Hematopoietic multipotent progenitor cell treated with erythropoietin and hydrocortisone succinate and interleukin-3 and kit ligand, for 17 days (in vitro differentiated cells): ENCODE measurements around the gene ZNF469.

ENCODE experiments used
- DNase-seq: peaks from one replicate; pipeline ENCODE4 v3.0.0-alpha.2; 2015; ENCODE audit warnings: low spot score

ZNF469 gene

GRCh38 chr16:88378401-88378800 lies 4.4 kb upstream of the ZNF469 start:
- DNase-seq = no peak

- no peak for DNase-seq
These were observed 3.7 kb upstream of the ZNF469 start for GRCh38 chr16:88378836-88379693.

- DNase-seq = no peak
These were observed 3.1 kb upstream of the ZNF469 start for GRCh38 chr16:88379694-88380040.

DNA sequence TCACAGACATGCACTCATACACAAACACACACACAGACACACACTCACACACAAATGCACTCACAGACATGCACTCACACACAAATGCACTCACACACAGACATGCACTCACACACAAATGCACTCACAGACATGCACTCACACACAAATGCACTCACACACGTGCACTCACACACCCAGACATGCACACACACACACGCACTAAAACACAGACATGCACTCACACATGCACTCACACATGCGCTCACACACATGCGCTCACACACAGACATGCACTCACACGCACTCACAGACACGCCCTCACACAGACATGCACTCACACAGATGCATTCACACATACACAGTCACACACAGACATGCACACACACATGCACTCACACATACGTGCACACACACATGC lies 2.7 kb upstream of the ZNF469 start:
- no peak for DNase-seq

DNA sequence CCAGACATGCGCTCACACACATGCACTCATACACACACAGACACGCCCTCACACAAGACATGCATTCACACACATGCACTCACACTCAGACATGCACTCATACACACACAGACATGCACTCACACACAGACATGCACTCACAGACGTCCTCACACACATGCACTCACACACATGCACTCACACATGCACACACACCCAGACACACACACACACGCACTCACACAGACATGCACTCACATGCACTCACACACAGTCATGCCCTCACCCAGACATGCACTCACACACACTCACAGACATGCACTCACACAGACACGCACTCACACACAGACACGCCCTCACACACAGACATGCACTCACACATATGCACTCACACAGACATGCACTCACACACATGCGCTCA lies 2.1 kb upstream of the ZNF469 start:
- DNase-seq = no peak

GRCh38 chr16:88381820-88382451 lies 823 bp upstream of the ZNF469 start:
- DNase-seq = no peak

DNA sequence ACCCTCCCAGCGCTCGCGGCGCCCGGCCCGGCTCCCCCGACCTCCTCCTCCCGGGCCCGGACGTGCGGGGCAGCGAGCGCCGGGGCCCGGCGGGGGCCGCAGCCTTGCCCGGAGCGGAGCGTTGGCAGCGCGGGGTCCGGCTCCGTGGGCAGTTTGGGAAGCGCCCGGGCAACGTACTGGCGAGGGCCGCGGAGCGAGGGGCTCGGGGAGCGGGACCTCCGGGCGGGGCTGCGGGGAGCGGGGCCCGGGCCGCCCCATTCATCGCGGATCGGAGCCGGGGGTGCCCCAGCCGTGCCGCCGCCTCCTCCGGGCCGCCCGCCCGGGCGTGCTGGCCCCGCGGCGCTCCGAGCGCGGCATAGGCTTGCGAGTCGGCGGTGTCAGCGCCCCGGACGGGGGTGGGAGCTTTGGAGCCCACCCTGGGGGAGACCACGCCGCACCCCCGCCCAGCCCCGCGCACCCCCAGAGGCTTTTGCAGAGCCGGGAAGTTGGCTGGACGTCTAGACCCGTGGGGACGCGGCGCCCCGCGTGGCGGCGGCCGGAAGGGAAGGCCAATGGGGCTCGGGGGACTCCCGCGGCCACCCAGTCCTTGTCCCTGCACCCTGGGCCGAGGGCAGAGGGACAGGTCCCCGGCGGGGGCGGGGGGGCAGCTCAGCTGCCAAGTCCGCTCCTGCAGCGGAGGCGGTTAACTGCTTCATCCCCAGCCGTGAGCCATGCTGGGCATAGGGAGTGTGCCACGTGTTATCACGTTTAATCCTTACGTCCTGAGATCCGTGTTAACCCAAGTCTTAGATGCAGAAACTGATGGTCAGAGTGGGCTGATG lies 852 bp downstream of the ZNF469 start:
- no peak for DNase-seq

DNA sequence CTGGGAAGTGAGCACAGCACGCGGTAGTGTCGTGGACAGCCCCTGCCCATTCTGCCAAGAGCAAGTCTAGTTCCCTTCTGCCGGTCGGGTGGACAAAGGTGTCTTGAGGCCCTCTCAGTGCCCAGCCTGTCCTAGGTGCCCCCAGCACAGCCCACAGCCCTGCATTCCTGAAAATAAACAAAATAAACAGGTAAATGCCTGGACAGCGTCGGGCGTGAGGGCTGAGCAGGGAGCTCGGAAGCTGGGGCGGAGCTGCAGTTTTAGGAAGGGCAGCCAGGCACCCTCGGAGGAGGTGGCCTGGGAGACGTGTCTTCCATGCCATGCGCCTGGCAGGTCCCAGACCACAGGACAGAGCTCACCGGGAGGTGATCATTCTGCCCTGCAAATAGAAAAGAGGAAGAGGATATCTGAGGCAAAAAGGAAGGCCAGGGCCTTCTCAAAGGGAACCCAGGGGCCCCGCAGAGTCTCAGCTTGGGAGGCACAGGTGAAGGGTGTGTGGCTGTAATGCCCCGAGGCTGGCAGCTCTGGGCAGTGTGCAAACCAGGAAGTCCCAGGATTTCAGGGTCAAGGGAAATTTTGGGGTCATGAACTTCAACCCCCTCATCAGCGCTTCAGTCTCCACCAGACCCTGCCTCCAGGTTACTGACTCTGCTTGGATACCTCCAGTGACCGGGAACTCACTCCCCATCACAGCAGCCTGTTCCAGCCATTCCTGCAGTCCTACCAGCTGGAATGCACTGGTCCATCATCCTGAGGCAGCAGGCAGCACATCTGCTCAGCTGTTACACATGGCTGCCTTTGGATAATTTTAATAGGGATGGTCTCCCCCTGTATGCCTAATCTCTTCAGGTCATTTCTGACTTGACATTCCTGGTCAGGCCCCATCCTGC lies 1.7 kb downstream of the ZNF469 start:
- DNase-seq = no peak

- DNase-seq = no peak
These were observed 2.4 kb downstream of the ZNF469 start for GRCh38 chr16:88385112-88385594.

DNA sequence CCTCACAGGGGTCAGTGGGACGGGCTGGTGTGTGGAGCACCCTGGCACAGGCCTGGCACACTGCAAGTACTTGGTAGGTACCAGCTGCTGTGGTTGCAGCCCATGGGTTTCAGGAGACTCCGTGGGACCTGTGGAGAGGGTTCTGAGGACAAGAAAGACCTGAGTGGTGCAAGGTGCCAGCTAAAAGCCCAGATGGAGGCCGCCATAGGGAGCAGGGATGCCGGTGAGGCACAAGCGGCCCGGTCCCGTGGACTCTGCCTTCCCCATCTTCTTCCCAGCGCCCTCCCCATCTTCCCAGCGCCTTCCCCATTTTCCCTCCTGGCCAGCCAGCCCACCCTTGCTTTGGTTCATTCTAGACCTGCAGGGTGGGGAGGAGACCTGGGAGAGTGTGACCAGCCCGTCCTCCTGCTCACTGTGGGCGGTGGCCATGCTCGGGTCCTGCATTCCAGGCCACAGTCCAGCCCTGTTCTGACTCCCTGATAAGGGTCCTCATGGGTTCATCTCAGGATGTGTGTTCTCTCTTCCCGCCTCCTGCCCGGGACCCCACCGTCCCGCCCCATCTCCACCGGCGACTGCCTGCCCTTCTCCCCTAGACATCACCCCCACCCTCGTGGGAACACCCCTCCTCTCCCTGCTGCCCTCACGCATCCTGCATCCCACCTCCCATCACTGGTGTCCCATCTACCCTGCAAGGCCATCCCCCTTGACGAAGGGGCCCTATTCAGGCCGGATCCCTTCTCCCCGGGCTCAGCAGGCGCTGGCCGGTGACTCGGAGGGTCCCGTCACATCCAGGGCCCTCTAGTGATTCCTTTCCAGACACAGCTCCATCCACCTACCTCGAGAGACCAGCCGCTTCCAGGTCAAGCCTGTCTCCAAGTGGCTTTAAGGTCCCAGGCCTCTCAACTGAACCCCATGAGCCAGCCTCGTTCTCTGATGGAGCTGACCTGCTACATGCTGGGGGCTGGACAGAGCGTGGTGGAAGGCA lies 3.4 kb downstream of the ZNF469 start:
- no peak for DNase-seq

- DNase-seq = no peak
These were observed 4.5 kb downstream of the ZNF469 start for GRCh38 chr16:88387180-88387765.

GRCh38 chr16:88387941-88388627 lies 5.3 kb downstream of the ZNF469 start:
- no peak for DNase-seq

- no peak for DNase-seq
These were observed 6.4 kb downstream of the ZNF469 start for GRCh38 chr16:88389191-88389590.

- no peak for DNase-seq
These were observed 6.9 kb downstream of the ZNF469 start for GRCh38 chr16:88389621-88390160.

GRCh38 chr16:88390265-88390664 lies 7.5 kb downstream of the ZNF469 start:
- DNase-seq = no peak

DNA sequence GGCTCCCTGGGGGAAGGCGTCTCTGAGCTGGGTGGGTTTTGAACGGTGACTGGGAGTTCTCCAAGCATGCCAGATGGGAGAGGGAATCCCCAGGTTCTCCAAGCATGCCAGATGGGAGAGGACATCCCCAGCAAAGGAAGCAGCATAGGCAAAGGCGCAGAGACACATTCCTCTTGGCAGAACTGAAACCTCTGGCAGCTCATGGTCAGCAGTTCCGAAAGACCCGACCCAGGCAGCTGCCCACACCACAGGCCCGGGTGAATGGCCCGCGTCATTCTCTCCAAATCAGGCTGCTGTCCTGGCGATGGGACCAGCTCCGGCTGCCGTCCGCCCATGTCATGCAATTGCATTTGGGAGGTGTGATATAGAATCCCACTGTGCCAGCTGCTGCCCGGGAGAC lies 8.0 kb downstream of the ZNF469 start:
- no peak for DNase-seq

GRCh38 chr16:88391144-88391850 lies 8.5 kb downstream of the ZNF469 start:
- no peak for DNase-seq

GRCh38 chr16:88392111-88392510 lies 9.4 kb downstream of the ZNF469 start:
- no peak for DNase-seq

DNA sequence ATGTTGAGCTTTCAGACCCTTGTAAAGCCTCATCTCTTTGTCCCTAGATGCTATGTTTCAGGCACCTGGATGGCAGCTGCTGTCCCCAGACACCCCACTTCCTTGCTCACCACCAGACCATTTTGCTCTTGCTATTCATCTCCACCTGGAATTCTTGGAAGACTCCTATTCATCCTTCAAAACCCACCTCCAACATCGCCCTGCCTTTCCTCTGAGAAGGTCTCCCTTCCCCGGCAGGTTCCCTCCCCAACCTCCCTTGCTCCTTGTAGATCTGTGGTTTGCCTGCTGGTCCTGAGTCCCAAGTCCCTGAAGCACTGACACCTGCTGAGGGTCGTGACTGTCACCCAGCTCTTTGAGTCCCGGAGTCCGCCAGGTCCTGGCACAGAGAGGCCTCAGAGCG lies 9.9 kb downstream of the ZNF469 start:
- DNase-seq = no peak
